ENCODE results near the gene DLGAP5.

- TF ChIP-seq POLR2A (IDR thresholded peaks at IDR 0.05) (no peak), CTCF (IDR thresholded peaks at IDR 0.05) (no peak)
Observed at GRCh38 chr14:55206175-55206693, 14.8 kb upstream of the DLGAP5 start.

Data from prostate gland (tissue), 2 donors.